ENCODE results near the gene CEBPG. TPM values are rescaled to one million over a fixed set of nuclear protein-coding genes. Genes with fewer than 3 reads are reported as not detected.
A peak's percentile ranks its signal among the peaks of the same experiment; 100 is the strongest.

Gene CEBPG
- total and polyA plus RNA-seq, 8 donors, result 17.8 to 26.4 (median 19.3) TPM

DNA sequence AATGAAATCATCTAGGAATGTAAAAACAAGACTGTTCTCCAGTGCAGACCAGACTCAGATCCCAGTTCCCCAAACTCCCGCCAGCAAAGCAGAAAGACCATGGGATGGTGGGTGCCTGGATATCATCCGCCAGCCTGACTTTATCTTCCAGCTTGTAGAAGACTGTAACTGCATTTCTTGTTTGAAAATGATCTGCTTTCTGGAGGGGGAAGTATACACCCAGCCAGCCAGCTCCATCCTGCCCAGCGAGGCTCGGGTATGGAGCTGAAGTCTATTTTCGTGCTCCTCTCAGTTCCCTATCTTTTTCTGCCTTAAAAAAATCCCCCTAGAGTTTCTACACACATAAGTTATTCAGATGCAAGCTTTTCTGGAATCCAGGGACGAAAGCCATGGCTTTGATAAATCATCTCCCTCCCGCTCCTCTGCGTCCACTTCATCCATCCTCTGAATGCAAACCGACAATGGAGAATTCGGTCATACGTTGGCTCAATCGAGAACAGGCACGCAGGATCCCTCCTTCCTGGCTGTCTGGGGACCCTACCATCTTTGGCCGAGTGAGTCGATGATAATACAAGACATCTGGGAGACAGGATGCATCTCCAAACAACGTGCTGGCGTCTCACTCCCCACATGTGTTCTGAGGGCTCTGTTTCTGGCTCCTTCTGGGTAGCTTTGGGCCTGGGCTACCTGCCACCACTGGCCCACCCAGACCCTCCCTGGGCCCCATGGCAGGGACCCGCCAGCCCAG lies 31.2 kb downstream of the CEBPG start:
- H3K4me1 ChIP-seq, result peaks cover 0 to 13% of the 10 kb centered on the region in 2 donors
- ATAC-seq (no peak), DNase-seq (peak in 3 of 4 donors; percentile 25 to 78 (median 27))
- no peak overlapping the region for H3K4me3 ChIP-seq
- no peaks in the 10 kb centered on the region for H3K36me3 ChIP-seq
- no peaks in the 10 kb centered on the region for H3K9me3 ChIP-seq
- H3K27me3 ChIP-seq, result no peaks in the 10 kb centered on the region
- intact Hi-C loops (cut with DNase I), result no loop called here
- no peak overlapping the region for H3K27ac ChIP-seq
- TF ChIP-seq, protein P1, sequence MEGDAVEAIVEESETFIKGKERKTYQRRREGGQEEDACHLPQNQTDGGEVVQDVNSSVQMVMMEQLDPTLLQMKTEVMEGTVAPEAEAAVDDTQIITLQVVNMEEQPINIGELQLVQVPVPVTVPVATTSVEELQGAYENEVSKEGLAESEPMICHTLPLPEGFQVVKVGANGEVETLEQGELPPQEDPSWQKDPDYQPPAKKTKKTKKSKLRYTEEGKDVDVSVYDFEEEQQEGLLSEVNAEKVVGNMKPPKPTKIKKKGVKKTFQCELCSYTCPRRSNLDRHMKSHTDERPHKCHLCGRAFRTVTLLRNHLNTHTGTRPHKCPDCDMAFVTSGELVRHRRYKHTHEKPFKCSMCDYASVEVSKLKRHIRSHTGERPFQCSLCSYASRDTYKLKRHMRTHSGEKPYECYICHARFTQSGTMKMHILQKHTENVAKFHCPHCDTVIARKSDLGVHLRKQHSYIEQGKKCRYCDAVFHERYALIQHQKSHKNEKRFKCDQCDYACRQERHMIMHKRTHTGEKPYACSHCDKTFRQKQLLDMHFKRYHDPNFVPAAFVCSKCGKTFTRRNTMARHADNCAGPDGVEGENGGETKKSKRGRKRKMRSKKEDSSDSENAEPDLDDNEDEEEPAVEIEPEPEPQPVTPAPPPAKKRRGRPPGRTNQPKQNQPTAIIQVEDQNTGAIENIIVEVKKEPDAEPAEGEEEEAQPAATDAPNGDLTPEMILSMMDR (IDR thresholded peaks at IDR 0.05), result no peak

DNA sequence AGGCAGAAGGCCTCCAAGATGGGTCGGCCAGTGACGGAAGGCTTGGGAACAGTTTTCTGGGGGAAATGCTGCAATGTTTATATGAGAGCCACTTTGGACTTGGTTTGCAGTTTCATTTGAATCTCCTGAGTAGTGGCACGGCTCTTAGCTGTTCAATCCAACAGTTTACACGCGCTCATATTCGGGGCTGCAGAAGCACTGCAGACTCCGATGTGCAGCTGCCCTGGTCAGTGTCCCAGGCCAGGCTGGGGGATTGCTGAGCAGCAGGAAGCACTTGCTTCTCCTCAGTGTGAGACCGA lies 31.7 kb downstream of the CEBPG start:
- no peaks in the 10 kb centered on the region for H3K27me3 ChIP-seq
- peaks cover 0 to 5% of the 10 kb centered on the region in 2 donors for H3K36me3 ChIP-seq
- H3K9me3 ChIP-seq, result no peaks in the 10 kb centered on the region
- DNase-seq, result no peak
- H3K4me1 ChIP-seq, result peaks cover 0 to 11% of the 10 kb centered on the region in 2 donors
- H3K4me3 ChIP-seq, result no peak overlapping the region
- H3K27ac ChIP-seq, result no peak overlapping the region
- no peak for ATAC-seq
- intact Hi-C loops (cut with DNase I), result no loop called here
- TF ChIP-seq, protein P1 (IDR thresholded peaks at IDR 0.05), result no peak

DNA sequence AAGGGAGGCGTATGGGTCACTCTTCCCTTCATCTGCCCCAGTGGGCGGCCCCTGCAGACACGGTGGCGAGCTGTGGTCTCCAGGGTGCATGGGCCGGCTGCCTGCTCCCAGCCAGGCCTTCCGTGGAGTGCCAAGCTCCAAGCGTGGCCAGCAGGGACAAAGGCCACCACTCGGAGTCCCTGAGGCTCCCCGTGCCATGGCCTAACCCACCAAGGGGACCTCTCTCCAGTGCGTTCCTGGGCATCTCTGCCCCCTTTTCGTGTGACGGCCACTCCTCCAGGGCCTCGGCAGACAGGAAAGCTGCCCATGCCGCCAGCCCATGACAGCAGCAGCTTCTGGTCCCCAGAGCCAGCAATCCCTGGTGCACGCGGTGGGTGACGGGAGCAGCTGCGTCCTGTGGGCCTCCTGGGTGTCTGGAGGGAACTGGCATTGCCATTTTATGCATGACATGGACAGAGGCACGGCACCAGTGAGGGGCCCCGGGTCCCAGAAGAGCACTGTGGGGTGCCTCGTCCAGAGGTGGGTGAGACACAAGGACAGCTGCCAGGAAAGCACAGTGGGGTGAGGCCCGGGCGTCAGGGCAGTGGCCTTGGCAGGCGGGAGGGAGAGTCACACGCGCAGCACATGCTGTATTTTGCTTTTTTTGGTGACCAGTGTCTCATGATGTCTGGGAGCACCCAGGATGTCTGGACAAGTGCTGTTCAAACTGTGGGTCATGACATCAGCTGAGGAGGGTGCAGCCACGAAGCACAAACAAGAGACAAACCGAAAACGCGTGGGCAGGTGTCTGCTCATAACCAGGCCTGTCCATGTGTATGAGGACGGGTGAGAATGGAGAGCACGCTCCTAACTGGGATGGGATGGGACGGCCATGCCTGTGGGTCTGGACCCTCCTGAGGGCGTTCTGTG lies 32.3 kb downstream of the CEBPG start:
- DNase-seq, result peak in 2 of 4 donors; percentile 24 to 64
- no peak for ATAC-seq
- Histone ChIP-seq H3K36me3 (peaks cover 0 to 11% of the 10 kb centered on the region in 2 donors), H3K4me3 (no peak overlapping the region), H3K4me1 (peaks cover 0 to 11% of the 10 kb centered on the region in 2 donors), H3K27me3 (no peaks in the 10 kb centered on the region), H3K9me3 (no peaks in the 10 kb centered on the region), H3K27ac (no peak overlapping the region)
- intact Hi-C loops (cut with DNase I), result loop anchor here in 1 of 2 donors (2.0 kb wide), 1 partner anchor 163 kb away; no protein-coding TSS in a partner anchor
- TF ChIP-seq, protein P1 (IDR thresholded peaks at IDR 0.05), result no peak

DNA sequence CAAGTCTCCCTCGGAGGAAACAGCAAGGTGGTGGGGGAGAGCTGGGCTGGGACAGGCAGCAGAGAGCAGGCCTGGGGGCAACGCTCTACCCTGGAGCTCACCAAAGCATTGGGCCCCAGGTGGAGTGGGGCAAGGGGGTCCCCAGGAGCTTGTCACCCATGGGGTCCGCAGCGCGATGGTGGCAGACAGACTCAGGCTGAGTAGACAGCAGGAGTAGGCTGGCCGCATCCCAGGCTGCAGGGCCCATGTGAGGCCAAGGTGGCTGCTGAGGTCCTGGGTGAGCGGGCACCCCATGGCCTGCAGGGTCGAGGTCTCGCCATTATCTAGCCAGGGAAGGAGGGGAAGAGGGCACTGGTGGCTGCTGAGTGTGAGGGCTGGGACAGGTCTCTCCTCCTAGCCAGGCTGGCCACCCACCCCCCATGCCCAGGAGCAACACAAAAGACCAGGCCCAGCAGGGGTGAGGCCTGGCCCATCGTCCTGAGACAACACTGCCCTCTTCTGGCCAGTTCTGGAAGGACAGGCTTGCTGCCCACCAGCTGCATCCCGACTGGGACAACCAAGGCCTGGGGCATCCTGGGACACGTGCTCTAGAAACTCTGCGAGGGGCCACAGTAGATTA lies 33.1 kb downstream of the CEBPG start:
- H3K4me1 ChIP-seq, result peaks cover 0 to 11% of the 10 kb centered on the region in 2 donors
- peaks cover 0 to 19% of the 10 kb centered on the region in 2 donors for H3K36me3 ChIP-seq
- H3K27ac ChIP-seq, result no peak overlapping the region
- no peaks in the 10 kb centered on the region for H3K27me3 ChIP-seq
- peak; percentile 78 for ATAC-seq
- DNase-seq, result peak in 3 of 4 donors; percentile 74 to 89 (median 79)
- TF ChIP-seq, protein P1 (IDR thresholded peaks at IDR 0.05), result peak; percentile 94 to 98
- intact Hi-C loops (cut with DNase I), result loop anchor here in 1 of 2 donors (2.0 kb wide), 1 partner anchor 164 kb away; no protein-coding TSS in a partner anchor
- no peak overlapping the region for H3K4me3 ChIP-seq
- H3K9me3 ChIP-seq, result no peaks in the 10 kb centered on the region

Measured in left lung (tissue), 10 donors.